Spinal cord (tissue), 10 donors: Measurements from ENCODE around the gene MYL1. TPM values are rescaled to one million over a fixed set of nuclear protein-coding genes. Genes with fewer than 3 reads are reported as not detected.
A peak's percentile ranks its signal among the peaks of the same experiment; 100 is the strongest.

ENCODE experiments used
- DNase-seq, 6 donors: peaks; one replicate each; pipeline versions ENCODE4 v3.0.0 to v3.0.0-alpha.2; 2013 to 2015; ENCODE audit warnings: low spot score in 6 of 6, low read depth in 4 of 6
- H3K27ac ChIP-seq: one replicate; pipeline ENCODE4 v1.5.1; 2013; ENCODE audit warnings: low read depth, low read length, control low read depth
- H3K27me3 ChIP-seq: one replicate; pipeline ENCODE4 v1.6.1; 2013; ENCODE audit warnings: low read length; ENCODE audit not compliant: control insufficient read depth, insufficient read depth
- H3K36me3 ChIP-seq: one replicate; pipeline ENCODE4 v1.6.1; 2013; ENCODE audit warnings: low read length; ENCODE audit not compliant: control insufficient read depth, insufficient read depth
- H3K4me1 ChIP-seq: one replicate; pipeline ENCODE4 v1.6.1; 2013; ENCODE audit warnings: low read length; ENCODE audit not compliant: control insufficient read depth, insufficient read depth
- H3K4me3 ChIP-seq: one replicate; pipeline ENCODE4 v1.5.1; 2013; ENCODE audit warnings: low read depth, low read length, control low read depth
- H3K9me3 ChIP-seq: one replicate; pipeline ENCODE4 v1.6.1; 2013; ENCODE audit warnings: low read length; ENCODE audit not compliant: control insufficient read depth, insufficient read depth
- WGBS: methylation state at CpG from one replicate; pipeline ENCODE4 v1.1.5; 2013; ENCODE audit warnings: missing lambda C conversion rate; ENCODE audit not compliant: insufficient coverage; 5-methylcytosine and 5-hydroxymethylcytosine counted together
- polyA plus RNA-seq, 2 donors: library from polyadenylated mRNA; unstranded; fragments of 120-200 nt; gene quantifications; one replicate each; pipeline ENCODE4 v1.2.1, GENCODE V29; 2013; ENCODE audit not compliant: insufficient read length in 2 of 2
- total RNA-seq, 2 donors: library from RNA; depleted of rRNA in 1 of 2; stranded (reverse); fragments of 120-200 nt in 1 of 2; fragments of >200 nt in 1 of 2; gene quantifications; one replicate each; pipeline versions ENCODE4 v1.2.3 to v1.2.4, GENCODE V29; 2013 to 2014
- donor health status: healthy.

The MYL1 gene
- total and polyA plus RNA-seq, 4 donors: 1.2 to 11.8 (median 3.4) TPM

- DNase-seq: no peak
- H3K4me1 ChIP-seq: no peaks in the 10 kb centered on the region
- H3K27me3 ChIP-seq: no peaks in the 10 kb centered on the region
- H3K4me3 ChIP-seq: no peak overlapping the region
- H3K9me3 ChIP-seq: no peaks in the 10 kb centered on the region
- no peaks in the 10 kb centered on the region for H3K36me3 ChIP-seq
- no peak overlapping the region for H3K27ac ChIP-seq
- no CpG with 5 or more reads among the region's 2 CpGs for WGBS
These were observed 3.5 kb upstream of the MYL1 start for GRCh38 chr2:210318486-210318885.

GRCh38 chr2:210310550-210310949, 4.4 kb downstream of the MYL1 start:
- DNase-seq: no peak
- Histone ChIP-seq H3K4me1 (no peaks in the 10 kb centered on the region), H3K27me3 (no peaks in the 10 kb centered on the region), H3K36me3 (no peaks in the 10 kb centered on the region), H3K4me3 (no peak overlapping the region), H3K9me3 (no peaks in the 10 kb centered on the region), H3K27ac (no peak overlapping the region)
- no CpG with 5 or more reads among the region's 1 CpG for WGBS

GRCh38 chr2:210309548-210310233, 5.3 kb downstream of the MYL1 start:
- no peak for DNase-seq
- Histone ChIP-seq H3K4me3 (no peak overlapping the region), H3K4me1 (no peaks in the 10 kb centered on the region), H3K27me3 (no peaks in the 10 kb centered on the region), H3K36me3 (no peaks in the 10 kb centered on the region), H3K9me3 (no peaks in the 10 kb centered on the region), H3K27ac (no peak overlapping the region)
- no CpG with 5 or more reads among the region's 1 CpG for WGBS

GRCh38 chr2:210303498-210303897, 11.5 kb downstream of the MYL1 start:
- DNase-seq: no peak
- H3K4me3 ChIP-seq: no peak overlapping the region
- H3K36me3 ChIP-seq: no peaks in the 10 kb centered on the region
- no peak overlapping the region for H3K27ac ChIP-seq
- no peaks in the 10 kb centered on the region for H3K27me3 ChIP-seq
- no peaks in the 10 kb centered on the region for H3K9me3 ChIP-seq
- WGBS: 100% methylated on average over 1 of the region's 3 CpGs
- no peaks in the 10 kb centered on the region for H3K4me1 ChIP-seq

GRCh38 chr2:210302326-210302725, 12.6 kb downstream of the MYL1 start:
- no peaks in the 10 kb centered on the region for H3K36me3 ChIP-seq
- no peaks in the 10 kb centered on the region for H3K27me3 ChIP-seq
- WGBS: 83% methylated on average over 1 of the region's 3 CpGs
- no peak overlapping the region for H3K27ac ChIP-seq
- no peaks in the 10 kb centered on the region for H3K4me1 ChIP-seq
- no peaks in the 10 kb centered on the region for H3K9me3 ChIP-seq
- no peak overlapping the region for H3K4me3 ChIP-seq
- DNase-seq: peak in 1 of 6 donors; percentile 19

GRCh38 chr2:210299866-210300373, 15.1 kb downstream of the MYL1 start:
- H3K4me3 ChIP-seq: no peak overlapping the region
- H3K4me1 ChIP-seq: no peaks in the 10 kb centered on the region
- no peak overlapping the region for H3K27ac ChIP-seq
- H3K27me3 ChIP-seq: no peaks in the 10 kb centered on the region
- no CpG with 5 or more reads among the region's 3 CpGs for WGBS
- H3K36me3 ChIP-seq: no peaks in the 10 kb centered on the region
- DNase-seq: no peak
- no peaks in the 10 kb centered on the region for H3K9me3 ChIP-seq

- Histone ChIP-seq H3K27me3 (no peaks in the 10 kb centered on the region), H3K36me3 (no peaks in the 10 kb centered on the region), H3K9me3 (peaks cover 3% of the 10 kb centered on the region), H3K4me1 (no peaks in the 10 kb centered on the region), H3K4me3 (no peak overlapping the region), H3K27ac (no peak overlapping the region)
- DNase-seq: peak in 1 of 6 donors; percentile 60
- WGBS: no CpG with 5 or more reads among the region's 2 CpGs
These were observed 26.6 kb downstream of the MYL1 start for GRCh38 chr2:210288408-210288807.

- H3K36me3 ChIP-seq: no peaks in the 10 kb centered on the region
- H3K27me3 ChIP-seq: no peaks in the 10 kb centered on the region
- no peaks in the 10 kb centered on the region for H3K4me1 ChIP-seq
- peaks cover 3% of the 10 kb centered on the region for H3K9me3 ChIP-seq
- DNase-seq: no peak
- H3K27ac ChIP-seq: no peak overlapping the region
- H3K4me3 ChIP-seq: no peak overlapping the region
These were observed 27.7 kb downstream of the MYL1 start for GRCh38 chr2:210287301-210287700.

- Histone ChIP-seq H3K27me3 (no peaks in the 10 kb centered on the region), H3K27ac (no peak overlapping the region), H3K36me3 (no peaks in the 10 kb centered on the region), H3K4me1 (no peaks in the 10 kb centered on the region), H3K9me3 (peaks cover 3% of the 10 kb centered on the region), H3K4me3 (no peak overlapping the region)
- no peak for DNase-seq
These were observed 28.8 kb downstream of the MYL1 start for GRCh38 chr2:210286123-210286680.

- DNase-seq: no peak
- Histone ChIP-seq H3K4me3 (no peak overlapping the region), H3K27ac (no peak overlapping the region), H3K4me1 (no peaks in the 10 kb centered on the region), H3K36me3 (no peaks in the 10 kb centered on the region), H3K9me3 (no peaks in the 10 kb centered on the region), H3K27me3 (no peaks in the 10 kb centered on the region)
- WGBS: 92% methylated on average over 1 of the region's 1 CpG
These were observed 37.8 kb downstream of the MYL1 start for GRCh38 chr2:210277133-210277532.
